Superior temporal gyrus (tissue), 1 donor: ENCODE results near the gene CLIC3.
"Not testable (repeated sequence)": the region's sequence is repeated elsewhere in the genome, so short reads cannot be mapped to it uniquely, and the experiment has no call there.

Source experiments
- DNase-seq: peaks from one replicate; pipeline ENCODE4 v3.0.0-alpha.2; 2016; ENCODE audit errors: extremely low spot score

Gene CLIC3

GRCh38 chr9:136996361-136997292 lies at the start of gene CLIC3:
TSS of gene CLIC3 (minus strand) at chr9:136996568. CDS start at chr9:136996543, 25 bp downstream.
- no peak for DNase-seq

- DNase-seq, result peak; percentile 29
Measured at GRCh38 chr9:137045294-137046087, 49.1 kb upstream of the CLIC3 start.

GRCh38 chr9:137044502-137045177 lies 48.3 kb upstream of the CLIC3 start:
- no peak for DNase-seq

GRCh38 chr9:137044037-137044436 lies 47.7 kb upstream of the CLIC3 start:
- DNase-seq, result no peak

GRCh38 chr9:137042751-137043727 lies 46.7 kb upstream of the CLIC3 start:
- no peak for DNase-seq

- DNase-seq, result no peak
Measured at GRCh38 chr9:137041124-137041523, 44.8 kb upstream of the CLIC3 start.

GRCh38 chr9:137040568-137040967 lies 44.2 kb upstream of the CLIC3 start:
- no peak for DNase-seq

- DNase-seq, result no peak
Measured at GRCh38 chr9:137039611-137040366, 43.4 kb upstream of the CLIC3 start.

- DNase-seq, result no peak
Measured at GRCh38 chr9:137038916-137039315, 42.5 kb upstream of the CLIC3 start.

- DNase-seq, result no peak
Measured at GRCh38 chr9:137037483-137037882, 41.1 kb upstream of the CLIC3 start.

GRCh38 chr9:137037035-137037434 lies 40.7 kb upstream of the CLIC3 start:
- no peak for DNase-seq

GRCh38 chr9:137035937-137036336 lies 39.6 kb upstream of the CLIC3 start:
- DNase-seq, result no peak

- no peak for DNase-seq
Measured at GRCh38 chr9:137035507-137035834, 39.1 kb upstream of the CLIC3 start.

- peak; percentile 92 for DNase-seq
Measured at GRCh38 chr9:137034709-137035506, 38.5 kb upstream of the CLIC3 start.

GRCh38 chr9:137034039-137034708 lies 37.8 kb upstream of the CLIC3 start:
- DNase-seq, result no peak

GRCh38 chr9:137033481-137033880 lies 37.1 kb upstream of the CLIC3 start:
- not testable (repeated sequence) for DNase-seq

- no peak for DNase-seq
Measured at GRCh38 chr9:137032858-137033257, 36.5 kb upstream of the CLIC3 start.

GRCh38 chr9:137031904-137032640 lies 35.7 kb upstream of the CLIC3 start, which contains the start of gene FUT7:
TSS of gene FUT7 (minus strand) at chr9:137032088. CDS start at chr9:137031991, 97 bp downstream.
- DNase-seq, result no peak
